Measurements from ENCODE around the gene NCMAP.
"Not testable (repeated sequence)": the region's sequence is repeated elsewhere in the genome, so short reads cannot be mapped to it uniquely, and the experiment has no call there.

The NCMAP gene

DNA sequence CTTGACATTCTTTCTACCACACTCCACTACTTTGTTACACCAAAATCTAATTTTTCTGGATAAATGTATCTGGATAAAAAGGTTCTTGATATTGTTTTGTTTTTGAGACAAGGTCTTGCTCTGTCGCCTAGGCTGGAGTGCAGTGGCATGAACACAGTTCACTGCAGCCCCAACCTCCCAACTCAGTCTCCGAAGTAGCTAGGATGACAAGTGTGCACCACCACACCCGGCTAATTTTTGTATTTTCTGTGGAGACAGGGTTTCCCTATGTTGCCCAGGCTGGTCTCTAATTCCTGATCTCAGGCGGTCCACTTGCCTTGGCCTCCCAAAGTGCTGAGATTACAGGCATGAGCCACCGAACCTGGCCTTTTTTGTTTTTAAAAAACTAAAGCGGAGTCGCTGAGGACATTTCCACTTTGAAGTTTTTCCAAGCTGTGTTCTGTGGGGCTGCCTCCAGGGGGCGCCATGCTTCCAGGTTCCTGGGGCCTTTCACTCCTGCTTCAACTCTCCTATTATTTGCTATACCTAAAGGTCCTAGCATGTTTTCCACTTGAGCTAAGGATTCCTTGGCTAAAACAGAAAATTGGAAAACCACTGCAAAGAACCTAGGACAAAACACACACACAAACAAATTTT, 14.1 kb upstream of the NCMAP start:
- no peak for DNase-seq (ENCODE audit: low spot score)

DNA sequence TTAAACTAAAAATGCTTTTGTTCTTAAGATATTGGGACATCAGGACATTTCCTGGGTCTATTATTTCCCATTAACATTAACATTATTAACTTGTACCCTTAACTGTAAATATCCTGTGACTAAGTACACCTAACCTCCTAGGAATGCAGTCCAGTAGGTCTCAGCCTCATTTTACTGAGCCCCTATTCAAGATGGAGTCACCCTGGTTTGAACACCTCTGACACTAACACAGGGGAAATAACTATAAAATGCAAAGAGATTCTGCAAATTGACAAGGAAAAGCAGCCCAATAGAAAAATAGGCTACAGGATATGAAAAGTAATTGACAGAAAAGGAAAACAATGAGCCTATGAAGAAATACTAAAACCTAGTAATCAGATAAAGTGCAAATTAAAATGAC, 11.6 kb upstream of the NCMAP start:
- no peak for DNase-seq (ENCODE audit: low spot score)

DNA sequence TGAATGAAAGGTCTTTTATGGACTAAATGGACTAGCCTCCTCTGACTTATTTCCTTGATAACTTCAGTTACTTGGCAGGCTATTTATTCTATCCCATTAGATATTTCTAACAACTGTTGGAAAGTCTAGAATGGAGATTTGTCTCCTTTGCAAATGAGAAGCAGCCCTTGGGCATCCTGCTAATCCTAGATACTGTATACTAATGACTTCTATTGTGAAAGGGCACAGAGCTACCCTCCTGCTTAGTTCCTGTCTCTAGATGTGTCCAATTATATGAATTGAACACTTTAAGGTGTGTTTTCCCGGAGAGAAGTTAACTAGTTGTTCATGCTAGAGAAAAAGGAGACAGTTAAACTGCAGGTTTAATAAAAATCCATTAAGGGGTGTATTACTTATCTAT, 10.2 kb upstream of the NCMAP start:
- DNase-seq (ENCODE audit: low spot score) = no peak

DNA sequence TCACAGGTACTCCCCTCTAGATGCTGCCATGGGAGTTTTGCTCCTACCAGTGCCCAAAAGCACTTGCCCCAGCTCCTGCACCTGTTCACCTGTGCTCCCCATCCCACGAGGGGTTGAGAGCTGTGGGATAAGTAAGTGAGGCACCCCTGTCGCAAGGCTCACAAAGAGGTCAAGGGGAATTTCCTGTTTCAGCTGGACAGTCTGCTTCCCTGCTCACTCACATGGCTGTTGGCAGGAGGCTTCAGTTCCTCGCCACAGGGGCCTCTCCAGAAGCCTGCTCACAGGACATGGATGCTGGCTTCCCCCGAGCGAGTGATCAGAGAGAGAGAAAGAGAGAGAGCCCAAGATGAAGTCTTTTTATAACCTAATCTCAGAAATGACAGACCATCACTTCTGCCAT, 8.7 kb upstream of the NCMAP start:
- no peak for DNase-seq (ENCODE audit: low spot score)

DNA sequence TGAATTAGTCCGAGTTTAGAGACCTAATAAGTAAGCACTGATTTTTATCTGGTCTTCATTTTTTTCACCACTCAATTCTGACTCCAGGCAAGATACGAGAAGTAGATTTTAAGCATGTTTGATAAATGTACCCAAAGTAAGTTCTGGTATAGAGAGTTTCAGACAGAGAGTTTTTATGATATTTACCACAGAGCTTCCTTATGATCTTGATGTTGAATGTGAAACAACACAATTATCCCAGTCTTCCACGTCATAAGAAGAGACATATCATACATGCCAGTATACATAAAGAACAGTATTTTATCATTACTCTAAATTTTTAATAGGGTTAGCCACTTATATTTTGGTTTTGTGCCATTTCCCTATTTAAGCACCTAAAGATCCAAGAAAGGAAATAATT, 7.8 kb upstream of the NCMAP start:
- no peak for DNase-seq (ENCODE audit: low spot score)

DNA sequence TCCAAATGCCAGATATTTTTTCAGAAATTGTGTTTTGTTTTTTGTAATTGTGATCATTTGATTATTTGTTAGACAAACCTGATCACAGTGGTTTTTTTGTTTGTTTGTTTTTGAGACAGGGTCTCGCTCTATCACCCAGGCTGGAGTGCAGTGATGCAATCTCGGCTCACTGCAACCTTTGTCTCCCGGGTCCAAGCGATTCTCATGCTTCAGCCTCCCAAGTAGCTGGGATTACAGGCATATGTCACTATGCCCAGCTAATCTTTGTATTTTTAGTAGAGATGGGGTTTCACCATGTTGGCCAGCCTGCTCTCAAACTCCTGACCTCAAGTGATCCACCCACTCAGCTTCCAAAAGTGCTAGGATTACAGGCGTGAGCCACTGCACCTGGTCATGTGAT, 6.7 kb upstream of the NCMAP start:
- not testable (repeated sequence) for DNase-seq (ENCODE audit: low spot score)

DNA sequence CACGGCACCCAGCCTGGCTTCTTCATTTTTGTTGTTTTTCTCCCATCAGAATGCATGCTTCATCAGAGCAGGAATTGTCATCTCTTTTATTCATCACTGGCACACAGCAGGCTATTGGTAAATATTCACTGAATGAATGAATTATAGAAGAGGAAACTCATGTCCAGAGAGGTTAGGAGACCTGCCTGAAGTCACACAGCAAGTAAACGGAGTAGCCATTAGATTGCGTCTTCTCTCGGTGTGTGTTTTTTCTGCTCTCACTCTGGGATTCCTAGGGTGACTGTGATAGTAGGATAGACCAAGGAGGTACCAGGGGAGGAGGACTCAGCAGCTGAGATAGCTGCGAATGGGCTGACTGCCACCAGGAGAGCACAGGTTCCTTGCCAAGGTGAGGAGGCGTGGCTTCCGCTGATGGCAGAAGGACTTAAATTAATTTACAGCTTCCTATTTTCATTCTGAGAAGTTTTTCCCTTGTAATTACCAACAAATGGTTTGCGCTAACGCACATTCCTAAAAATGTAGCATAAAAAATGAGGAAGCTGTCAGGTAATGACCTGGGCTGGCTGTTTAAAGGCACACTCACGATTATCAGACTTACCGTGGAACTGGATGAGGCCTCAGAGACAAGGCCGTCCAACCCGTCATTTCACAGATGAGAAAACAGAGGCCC, 4.5 kb upstream of the NCMAP start:
- no peak for DNase-seq (ENCODE audit: low spot score)

DNA sequence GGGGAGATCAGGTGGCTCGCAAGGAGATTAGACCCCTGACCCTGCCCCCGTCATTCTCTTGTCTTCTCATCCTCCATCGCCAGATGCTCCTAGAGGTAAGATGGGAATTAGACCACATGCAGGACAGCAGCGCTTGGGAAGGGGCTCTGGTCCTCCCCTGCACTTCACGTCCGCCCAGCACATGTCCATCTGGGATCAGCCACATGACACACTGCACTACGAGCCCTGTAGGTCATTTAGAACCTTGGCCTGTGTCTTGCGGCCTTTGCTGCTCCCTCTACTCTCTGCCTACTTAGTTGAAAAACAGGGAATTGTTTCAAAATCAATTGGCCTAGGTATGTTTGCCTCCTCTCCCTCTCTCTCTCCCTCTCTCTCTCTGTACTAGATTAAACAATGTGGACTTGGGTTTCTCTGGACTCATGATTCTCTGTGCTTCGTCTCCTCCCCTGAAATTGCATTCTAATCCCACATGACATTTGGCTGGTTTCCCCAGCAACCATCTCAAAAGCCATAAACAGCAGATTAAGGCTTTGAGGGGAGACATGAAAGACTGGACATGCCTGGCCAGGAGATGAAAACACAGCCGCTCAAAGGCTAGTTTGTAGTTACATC, 3.8 kb upstream of the NCMAP start:
- DNase-seq (ENCODE audit: low spot score) = no peak

DNA sequence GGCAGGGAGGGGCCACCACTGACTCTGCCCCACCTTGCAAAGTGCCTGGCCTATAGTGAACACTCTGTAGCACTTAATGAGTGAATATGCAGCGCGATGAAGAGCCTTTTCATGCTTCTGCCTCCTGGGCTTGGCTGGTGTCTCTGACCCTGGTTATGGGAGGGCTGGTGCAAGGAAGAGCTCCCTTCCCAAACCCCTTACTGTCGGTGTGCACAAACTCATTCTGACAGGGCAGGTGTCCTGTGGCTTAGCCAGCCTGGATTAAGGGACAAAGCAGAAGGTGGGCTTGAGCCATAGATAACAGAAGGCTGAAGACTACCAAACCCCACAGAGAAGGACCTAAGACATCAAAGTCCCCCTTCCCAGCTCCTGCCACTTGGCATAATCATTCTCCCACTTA, 2.0 kb upstream of the NCMAP start:
- no peak for DNase-seq (ENCODE audit: low spot score)

DNA sequence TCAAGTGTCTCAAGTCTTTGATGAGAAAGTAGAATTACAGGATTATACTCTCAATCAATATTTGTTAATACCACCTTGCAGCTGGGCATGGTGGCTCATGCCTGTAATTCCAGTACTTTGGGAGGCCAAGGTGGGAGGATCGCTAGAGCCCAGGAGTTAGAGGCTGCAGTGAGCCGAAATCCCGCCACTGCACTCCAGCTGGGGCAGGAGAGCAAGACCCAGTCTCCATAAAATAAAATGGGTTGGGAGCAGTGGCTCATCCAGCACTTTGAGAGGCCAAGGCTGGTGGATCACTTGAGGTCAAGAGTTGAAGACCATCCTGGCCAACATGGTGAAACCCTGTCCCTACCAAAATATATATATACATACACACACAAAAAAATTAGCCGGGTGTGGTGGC, 1.2 kb upstream of the NCMAP start:
- no peak for DNase-seq (ENCODE audit: low spot score)

DNA sequence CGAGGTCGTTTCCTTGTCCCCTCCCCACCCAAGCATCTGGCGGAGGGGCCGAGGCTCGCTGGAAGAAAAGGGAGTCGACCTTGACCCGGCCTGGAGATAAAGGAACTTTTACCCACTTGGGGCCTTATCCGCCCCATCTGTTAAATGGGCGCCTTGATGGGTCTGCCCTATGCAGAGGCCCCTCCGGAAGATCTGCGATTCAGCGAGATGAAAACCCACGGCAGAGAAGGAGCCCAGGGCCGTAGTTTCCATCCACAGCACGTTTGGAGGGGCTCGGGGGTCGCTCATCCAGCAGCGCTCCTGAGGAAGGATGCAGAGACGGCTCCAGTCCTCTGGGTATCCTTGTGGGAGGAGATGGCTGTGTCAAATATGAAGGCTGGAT, 518 bp downstream of the NCMAP start:
- no peak for DNase-seq (ENCODE audit: low spot score)

DNA sequence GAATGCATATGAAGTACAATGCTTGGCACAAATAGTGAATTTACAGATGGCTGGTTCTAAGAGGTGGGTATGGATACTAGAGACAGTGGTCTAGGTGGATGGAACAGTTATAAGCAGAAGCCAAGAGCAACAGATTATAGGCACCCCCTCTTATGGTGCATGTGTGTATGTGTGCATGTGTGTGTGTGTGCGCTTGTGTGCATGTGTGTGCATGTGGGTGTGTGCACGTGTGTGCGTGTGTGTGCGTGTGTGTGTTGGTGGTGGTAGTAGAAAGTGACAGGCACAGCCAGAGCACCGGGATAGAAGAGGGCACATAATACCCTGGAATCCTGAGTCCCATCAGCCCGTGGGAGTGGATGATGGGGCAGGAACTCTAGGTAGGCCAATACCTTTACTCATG, 1.3 kb downstream of the NCMAP start:
- DNase-seq (ENCODE audit: low spot score) = no peak

DNA sequence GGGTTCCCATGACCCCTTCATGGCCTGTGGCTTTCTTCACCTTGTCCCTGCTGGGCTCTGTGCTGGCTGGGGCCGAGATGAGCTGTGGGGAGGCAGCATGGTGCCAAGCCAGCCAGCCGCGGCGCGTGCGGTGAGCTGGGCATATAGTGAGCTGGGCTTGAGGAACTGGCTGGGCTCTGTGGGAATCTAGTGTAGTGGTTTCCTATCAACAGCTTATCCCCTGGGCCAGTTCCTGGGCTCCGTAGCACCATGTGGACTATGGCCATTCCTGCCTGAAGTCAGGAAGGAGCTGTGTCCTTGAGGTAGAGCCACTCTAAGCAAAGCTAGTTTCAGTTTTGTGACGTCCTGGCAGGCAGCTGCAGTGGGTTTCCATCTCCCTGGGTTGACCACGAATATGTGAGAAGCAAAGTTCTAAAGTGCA, 1.8 kb downstream of the NCMAP start:
- DNase-seq (ENCODE audit: low spot score) = no peak

DNA sequence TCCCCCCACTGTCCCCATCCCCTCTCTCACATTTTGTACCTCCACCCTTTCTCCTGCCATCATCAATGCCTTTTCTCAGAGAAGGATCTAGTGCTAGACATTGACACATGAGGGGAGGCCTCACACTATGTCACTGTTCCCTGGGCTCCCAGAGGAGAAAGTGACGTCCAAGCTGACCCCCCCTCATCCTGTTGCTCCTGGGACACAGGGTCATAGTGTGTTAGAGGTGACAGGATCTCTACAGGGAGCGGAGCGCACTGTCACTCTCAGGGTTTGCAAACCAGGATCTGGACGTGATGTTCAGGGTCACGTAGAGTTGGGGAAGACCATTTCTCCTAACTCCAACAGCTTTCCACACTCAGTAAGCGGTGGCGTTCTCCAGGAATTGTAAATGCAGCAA, 2.6 kb downstream of the NCMAP start:
- DNase-seq (ENCODE audit: low spot score) = no peak

DNA sequence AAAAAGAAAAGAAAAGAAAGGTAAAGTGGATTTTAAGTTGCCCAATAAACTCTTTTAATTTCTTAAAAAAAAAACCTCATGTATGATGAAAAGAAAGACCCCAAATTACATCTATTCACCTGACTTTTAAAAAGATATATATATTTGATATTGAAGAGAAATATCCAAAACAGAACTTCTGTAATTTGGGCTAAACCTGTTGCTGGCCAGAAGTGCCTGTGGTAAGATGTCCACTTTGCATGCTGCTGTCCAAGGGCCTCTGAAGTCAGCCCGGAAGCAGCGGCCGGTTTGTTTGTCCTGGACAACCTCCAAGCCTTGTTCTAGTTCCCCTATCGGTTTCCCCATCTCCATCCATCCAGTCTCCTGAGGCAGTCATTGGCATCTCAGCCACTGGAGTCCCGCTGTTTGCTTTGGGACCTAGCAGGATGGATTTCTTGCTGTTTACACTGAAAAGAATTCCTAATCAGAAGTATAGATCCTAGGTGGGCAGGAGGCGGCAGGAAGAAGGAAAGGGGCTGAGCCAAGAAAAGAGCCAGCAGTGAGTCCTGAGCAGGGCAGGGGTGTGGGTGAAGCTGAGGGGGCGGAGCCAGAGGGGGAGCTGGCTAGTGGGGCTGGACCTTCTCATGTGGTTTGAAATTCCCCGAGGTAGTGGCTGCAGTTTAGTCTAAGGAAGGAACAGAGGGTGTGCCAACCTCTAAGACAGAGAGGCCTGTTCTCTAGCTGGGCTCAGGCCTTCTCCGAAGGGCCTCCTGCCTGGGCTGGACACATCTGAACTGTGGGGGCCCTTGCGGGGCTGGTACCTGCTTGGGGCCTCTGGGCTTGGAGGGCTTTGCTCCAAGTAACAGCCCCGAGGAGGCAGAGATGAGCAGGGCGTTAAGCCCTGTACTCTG, 3.3 kb downstream of the NCMAP start:
- peak; percentile 77 for DNase-seq (ENCODE audit: low spot score)

DNA sequence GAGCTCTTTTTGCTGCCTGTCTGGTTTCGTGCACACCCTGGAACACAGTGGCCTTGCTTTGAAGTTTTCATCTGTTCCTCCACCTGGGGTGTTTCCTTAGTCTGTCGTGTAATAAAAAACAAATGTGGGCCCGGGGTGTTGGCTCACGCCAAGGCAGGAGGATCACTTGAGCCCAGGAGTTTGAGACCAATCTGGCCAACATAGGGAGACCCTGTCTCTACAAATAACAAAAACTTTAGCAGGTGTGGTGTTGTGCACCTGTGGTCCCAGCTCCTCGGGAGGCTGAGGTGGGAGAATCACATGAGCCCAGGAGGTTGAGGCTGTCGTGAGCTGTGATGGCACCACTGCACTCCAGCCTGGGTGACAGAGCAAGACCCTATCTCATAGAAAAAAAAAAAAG, 4.5 kb downstream of the NCMAP start:
- DNase-seq (ENCODE audit: low spot score) = no peak

DNA sequence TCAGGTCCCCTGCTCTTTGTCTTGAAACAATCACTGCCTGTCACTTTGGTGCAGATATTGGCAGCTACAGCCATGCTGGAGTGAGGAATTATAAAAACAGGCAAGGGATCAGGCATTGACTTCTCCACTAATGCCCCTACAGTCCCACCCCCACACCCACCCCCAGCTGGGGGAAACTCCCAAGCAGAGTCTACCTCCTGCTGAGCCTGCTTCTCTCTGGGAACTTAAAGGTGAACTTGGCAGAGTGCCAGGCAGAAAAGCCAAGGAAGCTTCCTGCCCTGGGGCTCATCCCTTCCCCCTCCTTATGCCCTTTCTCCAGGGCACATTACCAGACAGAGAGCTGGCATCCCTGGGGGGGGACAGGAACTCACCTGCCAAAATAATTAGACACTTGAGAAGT, 6.7 kb downstream of the NCMAP start:
- DNase-seq (ENCODE audit: low spot score) = no peak

DNA sequence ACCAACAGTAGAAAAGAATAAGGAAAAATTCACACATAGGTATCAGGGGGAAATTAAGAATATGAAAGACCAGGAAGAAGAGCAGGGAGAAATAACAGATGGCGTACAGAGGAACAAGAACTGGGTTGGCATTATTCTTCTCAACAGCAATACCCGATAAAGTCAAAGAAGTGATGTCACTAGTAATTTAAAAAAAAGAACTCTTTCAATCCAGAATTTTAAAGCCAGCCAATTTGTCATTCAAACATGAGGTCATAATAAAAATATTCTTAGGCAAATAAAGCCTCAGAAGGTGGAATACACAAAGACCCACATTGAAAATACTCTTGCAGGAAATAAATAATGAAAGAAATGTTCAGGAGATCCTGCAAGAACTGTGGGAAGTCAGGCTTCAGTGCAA, 8.8 kb downstream of the NCMAP start:
- DNase-seq (ENCODE audit: low spot score) = no peak

DNA sequence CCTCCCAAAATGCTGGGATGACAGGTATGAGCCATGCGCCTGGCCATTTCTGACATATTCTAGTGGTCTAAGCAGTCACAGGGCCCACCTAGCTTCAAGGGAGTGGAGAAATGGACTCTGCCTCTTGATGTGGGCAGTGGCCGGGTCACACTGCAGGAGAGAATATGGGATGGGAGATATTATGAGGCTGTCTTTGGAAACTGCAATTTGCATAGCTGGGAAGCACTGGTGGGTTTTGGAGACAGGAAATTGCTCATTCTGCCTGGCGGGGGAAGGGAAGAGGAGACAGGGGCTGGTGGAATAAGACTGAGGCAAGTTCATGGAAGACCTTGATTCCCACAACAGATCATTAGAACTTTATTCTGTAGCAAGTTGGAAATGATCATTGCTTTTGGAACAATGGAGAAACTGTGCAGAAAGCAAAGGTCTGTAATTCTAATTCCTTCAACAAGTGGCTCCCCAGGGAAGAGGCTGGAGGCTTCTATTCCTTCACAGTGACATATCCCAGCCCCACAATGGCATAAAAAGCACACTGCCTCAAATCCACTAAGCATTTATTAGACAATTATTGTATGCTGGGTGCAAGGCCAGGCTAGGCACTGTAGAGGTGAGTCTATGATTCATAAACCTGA, 10.5 kb downstream of the NCMAP start:
- DNase-seq (ENCODE audit: low spot score) = no peak

DNA sequence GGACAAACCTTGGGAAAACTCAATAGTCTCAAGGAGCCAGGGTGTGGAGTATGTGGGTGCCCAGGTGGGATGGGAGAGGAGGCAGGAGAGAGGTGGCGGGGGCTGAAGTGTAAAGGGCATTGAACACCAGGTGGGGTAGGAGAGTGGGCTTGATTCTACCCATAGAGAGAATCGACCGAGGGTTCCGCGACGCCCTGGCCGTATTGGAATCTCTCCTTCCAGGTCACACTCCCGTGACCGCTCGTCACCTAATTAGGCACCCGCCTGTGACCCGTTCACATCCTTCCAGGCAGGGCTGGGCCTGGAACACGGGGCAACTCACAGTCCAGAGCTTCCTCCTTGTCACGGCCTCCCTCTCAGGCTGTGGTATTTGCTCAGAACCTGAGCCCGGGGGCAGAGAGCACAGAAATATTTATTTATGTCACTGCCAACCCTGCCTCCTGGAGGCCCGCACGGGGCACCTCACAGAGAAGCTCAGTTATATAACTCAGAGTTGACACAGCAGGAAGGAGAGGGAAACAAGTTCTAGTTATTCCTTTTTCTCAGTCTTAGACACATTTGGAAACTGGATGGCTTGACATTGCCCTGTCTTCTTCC, 12.0 kb downstream of the NCMAP start:
- no peak for DNase-seq (ENCODE audit: low spot score)

DNA sequence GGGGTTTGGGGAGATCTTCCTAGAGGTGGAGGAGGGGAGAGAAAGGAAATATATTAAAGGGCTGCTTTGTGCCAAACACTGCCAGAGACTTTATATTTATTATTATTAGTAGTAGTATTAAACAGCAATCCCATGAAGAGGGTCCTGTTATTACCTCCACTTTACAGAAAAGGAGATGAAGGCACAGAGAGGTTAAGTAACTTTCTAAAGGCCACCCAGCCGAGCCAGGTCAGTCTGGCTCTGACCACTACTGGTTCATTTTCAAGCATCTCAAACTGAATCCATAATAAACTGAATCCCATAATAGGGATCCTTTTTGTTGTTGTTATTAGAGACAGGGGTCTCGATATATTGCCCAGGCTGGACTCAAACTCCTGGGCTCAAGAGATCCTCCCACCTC, 12.6 kb downstream of the NCMAP start:
- no peak for DNase-seq (ENCODE audit: low spot score)

All from putamen (tissue), 1 donor.